ENCODE measurements around the gene LDLRAD4. TPM values are rescaled to one million over a fixed set of nuclear protein-coding genes. Genes with fewer than 3 reads are reported as not detected.

Gene LDLRAD4
- total RNA-seq, 1 experiment from 2014 or later, result 1.7 TPM

- no peaks in the 10 kb centered on the region for H3F3A ChIP-seq (ENCODE audit: insufficient read depth, low read depth)
- DNase-seq, result no peak
- no peak for TF ChIP-seq CTCF (conservative IDR thresholded peaks at IDR 0.05)
- no peak for TF ChIP-seq EZH2 (IDR thresholded peaks at IDR 0.05; ENCODE audit: low read depth)
- no peaks in the 10 kb centered on the region for H3K4me1 ChIP-seq (replicated peaks; ENCODE audit: insufficient read depth)
- H3K9me2 ChIP-seq (ENCODE audit: insufficient read depth), result no peaks in the 10 kb centered on the region
- H4K20me1 ChIP-seq (ENCODE audit: insufficient read depth), result no peaks in the 10 kb centered on the region
- CTCF ChIA-PET, result no interaction called here
- peaks cover 26% of the 10 kb centered on the region for H3K27me3 ChIP-seq (ENCODE audit: insufficient read depth, low read depth)
- no peak overlapping the region for H2AFZ ChIP-seq
- intact Hi-C loops (cut with micrococcal nuclease; ENCODE audit: unreplicated experiment), result no loop called here
- no peak overlapping the region for H3K27ac ChIP-seq
- BruUV-seq (replicated peaks), result no TSS peak
- no peaks in the 10 kb centered on the region for H3K79me2 ChIP-seq (ENCODE audit: low read depth)
- H3K9me3 ChIP-seq (ENCODE audit: insufficient read depth, low read depth), result no peaks in the 10 kb centered on the region
- no peak overlapping the region for H3K4me3 ChIP-seq
- H3K36me3 ChIP-seq (ENCODE audit: low read depth), result no peaks in the 10 kb centered on the region
- H3K4me2 ChIP-seq, result no peak overlapping the region
- POLR2A ChIA-PET (ENCODE audit: unreplicated experiment), result no interaction called here
Measured at GRCh38 chr18:13175754-13176210, 42.8 kb upstream of the LDLRAD4 start.

GRCh38 chr18:13176847-13177246 is 41.7 kb upstream of the LDLRAD4 start:
- intact Hi-C loops (cut with micrococcal nuclease; ENCODE audit: unreplicated experiment), result no loop called here
- Histone ChIP-seq H3K9me2 (ENCODE audit: insufficient read depth) (no peaks in the 10 kb centered on the region), H4K20me1 (ENCODE audit: insufficient read depth) (no peaks in the 10 kb centered on the region), H2AFZ (no peak overlapping the region), H3K79me2 (ENCODE audit: low read depth) (no peaks in the 10 kb centered on the region), H3K27ac (no peak overlapping the region), H3K36me3 (ENCODE audit: low read depth) (no peaks in the 10 kb centered on the region), H3K27me3 (ENCODE audit: insufficient read depth, low read depth) (peaks cover 28% of the 10 kb centered on the region), H3K9me3 (ENCODE audit: insufficient read depth, low read depth) (no peaks in the 10 kb centered on the region), H3K4me3 (no peak overlapping the region), H3F3A (ENCODE audit: insufficient read depth, low read depth) (no peaks in the 10 kb centered on the region), H3K4me2 (no peak overlapping the region), H3K4me1 (replicated peaks; ENCODE audit: insufficient read depth) (no peaks in the 10 kb centered on the region)
- CTCF ChIA-PET, result no interaction called here
- no TSS peak for BruUV-seq (replicated peaks)
- POLR2A ChIA-PET (ENCODE audit: unreplicated experiment), result no interaction called here
- DNase-seq, result no peak
- TF ChIP-seq CTCF (conservative IDR thresholded peaks at IDR 0.05) (no peak), EZH2 (IDR thresholded peaks at IDR 0.05; ENCODE audit: low read depth) (no peak)

- ChIA-PET POLR2A (ENCODE audit: unreplicated experiment) (no interaction called here), CTCF (no interaction called here)
- no peaks in the 10 kb centered on the region for H3K79me2 ChIP-seq (ENCODE audit: low read depth)
- no peak overlapping the region for H2AFZ ChIP-seq
- intact Hi-C loops (cut with micrococcal nuclease; ENCODE audit: unreplicated experiment), result no loop called here
- peaks cover 40% of the 10 kb centered on the region for H3K27me3 ChIP-seq (ENCODE audit: insufficient read depth, low read depth)
- H3K4me1 ChIP-seq (replicated peaks; ENCODE audit: insufficient read depth), result no peaks in the 10 kb centered on the region
- H3K36me3 ChIP-seq (ENCODE audit: low read depth), result no peaks in the 10 kb centered on the region
- H3K27ac ChIP-seq, result no peak overlapping the region
- no peak for DNase-seq
- no peak overlapping the region for H3K4me2 ChIP-seq
- TF ChIP-seq EZH2 (IDR thresholded peaks at IDR 0.05; ENCODE audit: low read depth) (no peak), CTCF (conservative IDR thresholded peaks at IDR 0.05) (no peak)
- no peaks in the 10 kb centered on the region for H4K20me1 ChIP-seq (ENCODE audit: insufficient read depth)
- H3K9me2 ChIP-seq (ENCODE audit: insufficient read depth), result no peaks in the 10 kb centered on the region
- no TSS peak for BruUV-seq (replicated peaks)
- H3F3A ChIP-seq (ENCODE audit: insufficient read depth, low read depth), result no peaks in the 10 kb centered on the region
- H3K4me3 ChIP-seq, result no peak overlapping the region
- H3K9me3 ChIP-seq (ENCODE audit: insufficient read depth, low read depth), result no peaks in the 10 kb centered on the region
Measured at GRCh38 chr18:13178197-13178596, 40.4 kb upstream of the LDLRAD4 start.

Data from PC-9 (cell line).